Astrocyte of the cerebellum (primary cell): ENCODE data around the gene C20orf173.
"Not testable (repeated sequence)": the region's sequence is repeated elsewhere in the genome, so short reads cannot be mapped to it uniquely, and the experiment has no call there.

Experiments used
- DNase-seq: peaks from one replicate; pipeline ENCODE4 v3.0.0-alpha.2; 2011; ENCODE audit warnings: low read depth
- H3K4me3 ChIP-seq: 2 replicates; pipeline ENCODE4 v1.5.1; 2011; ENCODE audit warnings: mild to moderate bottlenecking, low read depth, low read length, moderate library complexity
- CTCF ChIP-seq: IDR thresholded peaks from 2 replicates; pipeline ENCODE4 v1.5.1; 2012; ENCODE audit warnings: low read length, low read depth, moderate library complexity, mild to moderate bottlenecking; ENCODE audit errors: missing control alignments
- in situ Hi-C: cut with HindIII; loops from 2 replicates; pipeline ENCODE4 v1.10.0; 2017; ENCODE audit warnings: low sequenced_read_pairs

The C20orf173 gene

GRCh38 chr20:35560541-35560940 lies 31.1 kb upstream of the C20orf173 start:
- DNase-seq: no peak
- no peak for TF ChIP-seq CTCF
- in situ Hi-C loops: no loop called here
- H3K4me3 ChIP-seq: no peak overlapping the region

- TF ChIP-seq CTCF: no peak
- DNase-seq: no peak
- H3K4me3 ChIP-seq: no peak overlapping the region
- in situ Hi-C loops: no loop called here
Observed at GRCh38 chr20:35560105-35560511, 30.7 kb upstream of the C20orf173 start.

GRCh38 chr20:35559042-35559693 lies 29.7 kb upstream of the C20orf173 start:
- in situ Hi-C loops: no loop called here
- TF ChIP-seq CTCF: no peak
- no peak overlapping the region for H3K4me3 ChIP-seq
- DNase-seq: no peak

GRCh38 chr20:35558451-35558850 lies 29.0 kb upstream of the C20orf173 start:
- in situ Hi-C loops: no loop called here
- no peak for DNase-seq
- H3K4me3 ChIP-seq: no peak overlapping the region
- no peak for TF ChIP-seq CTCF

- DNase-seq: no peak
- no peak for TF ChIP-seq CTCF
Observed at GRCh38 chr20:35556871-35557270, 27.4 kb upstream of the C20orf173 start.

GRCh38 chr20:35555951-35556645 lies 26.6 kb upstream of the C20orf173 start:
- TF ChIP-seq CTCF: no peak
- DNase-seq: no peak
- in situ Hi-C loops: no loop called here

More at GRCh38 chr20:35556871-35557270, 27.4 kb upstream of the C20orf173 start:
- H3K4me3 ChIP-seq: no peak overlapping the region
- in situ Hi-C loops: no loop called here

GRCh38 chr20:35555461-35555860 lies 26.0 kb upstream of the C20orf173 start:
- in situ Hi-C loops, DNase-seq: not testable (repeated sequence)

More at GRCh38 chr20:35555951-35556645, 26.6 kb upstream of the C20orf173 start:
- H3K4me3 ChIP-seq: no peak overlapping the region

More at GRCh38 chr20:35555461-35555860, 26.0 kb upstream of the C20orf173 start:
- H3K4me3 ChIP-seq: not testable (repeated sequence)
